ENCODE data around the gene CYP27B1.
A peak's percentile ranks its signal among the peaks of the same experiment; 100 is the strongest.

The CYP27B1 gene

DNA sequence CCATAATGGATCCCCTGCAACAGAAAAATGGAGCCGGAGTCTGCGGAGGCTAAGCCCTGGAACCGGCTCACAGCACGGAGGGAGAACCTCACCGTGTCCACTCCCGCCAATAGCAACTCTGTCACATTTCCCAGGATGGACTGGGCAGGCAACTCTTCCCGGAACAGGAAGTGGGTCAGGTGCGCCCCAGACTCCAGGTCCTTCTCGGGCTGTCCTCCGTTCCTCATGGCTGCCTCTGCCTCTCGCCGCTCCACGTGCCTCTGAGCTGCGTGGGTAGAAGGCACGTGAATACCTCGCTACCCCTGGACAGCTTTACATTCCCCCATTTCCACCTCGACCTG, 2.2 kb downstream of the CYP27B1 start:
- TF ChIP-seq, protein P1, sequence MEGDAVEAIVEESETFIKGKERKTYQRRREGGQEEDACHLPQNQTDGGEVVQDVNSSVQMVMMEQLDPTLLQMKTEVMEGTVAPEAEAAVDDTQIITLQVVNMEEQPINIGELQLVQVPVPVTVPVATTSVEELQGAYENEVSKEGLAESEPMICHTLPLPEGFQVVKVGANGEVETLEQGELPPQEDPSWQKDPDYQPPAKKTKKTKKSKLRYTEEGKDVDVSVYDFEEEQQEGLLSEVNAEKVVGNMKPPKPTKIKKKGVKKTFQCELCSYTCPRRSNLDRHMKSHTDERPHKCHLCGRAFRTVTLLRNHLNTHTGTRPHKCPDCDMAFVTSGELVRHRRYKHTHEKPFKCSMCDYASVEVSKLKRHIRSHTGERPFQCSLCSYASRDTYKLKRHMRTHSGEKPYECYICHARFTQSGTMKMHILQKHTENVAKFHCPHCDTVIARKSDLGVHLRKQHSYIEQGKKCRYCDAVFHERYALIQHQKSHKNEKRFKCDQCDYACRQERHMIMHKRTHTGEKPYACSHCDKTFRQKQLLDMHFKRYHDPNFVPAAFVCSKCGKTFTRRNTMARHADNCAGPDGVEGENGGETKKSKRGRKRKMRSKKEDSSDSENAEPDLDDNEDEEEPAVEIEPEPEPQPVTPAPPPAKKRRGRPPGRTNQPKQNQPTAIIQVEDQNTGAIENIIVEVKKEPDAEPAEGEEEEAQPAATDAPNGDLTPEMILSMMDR (IDR thresholded peaks at IDR 0.05; ENCODE audit: borderline replicate concordance, control extremely low read depth, extremely low read depth, insufficient read depth, missing control alignments), result no peak
- in situ Hi-C loops (cut with MboI; ENCODE audit: low sequenced_read_pairs, unreplicated experiment), result no loop called here
- DNase-seq (ENCODE audit: low spot score), result no peak

DNA sequence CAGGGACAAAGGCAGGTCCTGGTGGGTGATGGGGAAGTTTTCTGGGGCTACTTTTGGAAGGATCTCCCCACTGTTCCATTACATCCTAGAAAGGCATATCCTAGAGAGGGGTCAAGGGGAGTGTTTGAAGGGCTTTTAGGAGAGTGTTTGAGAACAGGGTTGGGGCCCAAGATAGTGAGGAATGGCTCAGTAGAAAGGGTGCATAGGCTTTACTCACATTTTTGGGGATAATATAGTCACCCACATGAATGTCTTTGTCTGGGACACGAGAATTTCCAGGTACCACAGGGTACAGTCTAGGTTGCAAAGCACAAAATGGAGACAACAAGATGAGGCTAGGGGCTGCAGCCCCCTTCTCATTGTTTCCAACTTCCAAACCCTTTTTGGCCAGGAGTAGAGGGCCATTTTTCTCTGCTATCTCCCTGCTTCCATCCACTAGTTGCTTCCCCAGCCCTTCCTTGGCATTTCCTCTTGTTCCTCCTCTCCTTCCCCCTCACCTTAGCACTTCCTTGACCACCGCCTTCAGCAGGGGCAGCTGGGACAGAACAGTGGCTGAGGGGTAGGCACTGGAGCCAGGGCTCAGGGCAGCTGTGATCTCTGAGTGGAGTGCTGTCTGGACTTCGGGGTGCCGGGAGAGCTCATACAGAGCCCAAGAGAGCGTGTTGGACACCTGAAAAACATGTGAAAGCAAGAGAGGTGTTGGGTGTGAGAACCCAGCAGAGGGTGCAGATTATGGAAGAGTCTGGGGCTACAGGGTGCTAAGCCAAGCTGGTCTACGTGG, 2.8 kb downstream of the CYP27B1 start:
- in situ Hi-C loops (cut with MboI; ENCODE audit: low sequenced_read_pairs, unreplicated experiment), result no loop called here
- TF ChIP-seq, protein P1 (IDR thresholded peaks at IDR 0.05; ENCODE audit: borderline replicate concordance, control extremely low read depth, extremely low read depth, insufficient read depth, missing control alignments), result no peak
- DNase-seq (ENCODE audit: low spot score), result no peak

DNA sequence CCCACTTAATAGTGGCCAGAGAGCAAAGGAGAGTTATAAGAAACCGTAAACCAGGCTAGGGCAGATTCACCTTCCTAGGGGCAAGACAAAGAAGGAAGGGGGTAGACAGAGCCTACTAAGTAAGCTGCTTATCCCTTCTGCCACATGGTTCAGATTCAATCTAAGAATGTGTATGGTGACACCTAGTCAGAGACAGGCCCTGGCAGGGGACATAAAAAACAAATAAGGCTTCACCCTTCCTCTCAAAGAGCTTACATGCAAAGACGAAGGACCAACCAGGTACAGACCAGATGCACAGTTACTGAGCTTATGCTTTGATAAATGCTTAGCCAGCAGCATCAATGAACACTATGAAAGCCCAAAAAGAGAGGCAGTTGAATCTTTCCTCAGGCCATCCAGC, 4.4 kb downstream of the CYP27B1 start:
- in situ Hi-C loops (cut with MboI; ENCODE audit: low sequenced_read_pairs, unreplicated experiment), result no loop called here
- no peak for DNase-seq (ENCODE audit: low spot score)
- TF ChIP-seq, protein P1 (IDR thresholded peaks at IDR 0.05; ENCODE audit: borderline replicate concordance, control extremely low read depth, extremely low read depth, insufficient read depth, missing control alignments), result no peak

DNA sequence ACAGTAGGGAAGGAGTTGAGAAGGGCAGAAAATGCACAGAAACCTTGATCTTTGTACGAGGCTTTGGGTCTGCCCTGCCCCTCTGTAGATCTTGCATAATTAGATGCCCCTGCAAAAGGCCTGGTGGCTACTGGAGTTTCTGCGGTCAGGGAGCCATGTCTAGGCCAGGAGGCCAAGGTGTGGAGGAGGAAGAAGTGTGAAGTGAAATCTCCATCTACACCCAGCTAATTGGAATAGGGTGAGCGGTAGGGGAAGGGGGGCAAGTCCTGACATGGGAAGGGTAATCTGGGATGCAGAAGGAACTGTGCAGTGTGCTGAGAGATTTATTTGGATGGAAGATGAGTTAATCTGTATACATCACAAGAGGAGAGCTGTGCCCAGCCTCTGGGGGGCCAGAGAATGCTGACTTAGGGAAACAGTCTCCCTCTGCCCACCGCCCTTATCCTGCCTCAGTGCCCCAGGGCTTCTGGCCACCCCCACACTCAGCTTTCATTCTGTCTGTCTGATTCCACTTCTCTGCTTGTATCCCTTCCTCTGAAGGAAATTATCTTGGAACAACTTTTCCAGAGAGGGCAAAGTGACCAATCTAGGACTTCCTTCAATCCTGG, 5.4 kb downstream of the CYP27B1 start:
- TF ChIP-seq, protein P1 (IDR thresholded peaks at IDR 0.05; ENCODE audit: borderline replicate concordance, control extremely low read depth, extremely low read depth, insufficient read depth, missing control alignments), result no peak
- in situ Hi-C loops (cut with MboI; ENCODE audit: low sequenced_read_pairs, unreplicated experiment), result no loop called here
- DNase-seq (ENCODE audit: low spot score), result no peak

DNA sequence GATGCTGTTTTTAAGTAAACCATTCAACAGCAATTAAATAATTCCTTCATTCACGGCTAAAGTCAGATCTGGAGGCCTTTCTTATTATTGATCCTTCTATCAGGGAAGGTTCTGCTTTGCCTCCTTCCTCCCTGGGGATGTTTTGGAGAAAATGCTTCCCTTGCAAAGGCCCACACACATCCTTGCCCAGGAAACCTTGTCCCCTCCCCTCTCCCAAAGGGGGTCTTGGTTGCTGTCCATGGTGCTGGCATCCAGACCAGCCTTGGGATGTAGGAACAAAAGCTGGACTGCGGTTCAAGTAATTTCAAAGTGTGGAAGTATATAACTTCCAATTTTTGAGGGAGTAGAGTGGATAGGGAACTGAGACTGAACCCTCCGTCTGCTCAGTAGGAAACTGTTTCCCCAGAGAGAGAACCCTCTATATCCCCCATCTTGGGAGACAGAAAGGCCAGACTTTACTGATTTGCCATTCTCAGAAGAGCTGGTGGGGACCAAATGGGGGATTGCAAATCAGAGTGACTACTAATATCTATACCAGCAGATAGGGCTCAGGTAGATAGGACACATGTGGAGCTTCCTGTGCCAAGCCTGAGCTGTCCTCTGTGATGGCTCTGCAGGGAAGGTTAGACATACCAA, 6.4 kb downstream of the CYP27B1 start:
- in situ Hi-C loops (cut with MboI; ENCODE audit: low sequenced_read_pairs, unreplicated experiment), result no loop called here
- DNase-seq (ENCODE audit: low spot score), result no peak
- TF ChIP-seq, protein P1 (IDR thresholded peaks at IDR 0.05; ENCODE audit: borderline replicate concordance, control extremely low read depth, extremely low read depth, insufficient read depth, missing control alignments), result no peak

DNA sequence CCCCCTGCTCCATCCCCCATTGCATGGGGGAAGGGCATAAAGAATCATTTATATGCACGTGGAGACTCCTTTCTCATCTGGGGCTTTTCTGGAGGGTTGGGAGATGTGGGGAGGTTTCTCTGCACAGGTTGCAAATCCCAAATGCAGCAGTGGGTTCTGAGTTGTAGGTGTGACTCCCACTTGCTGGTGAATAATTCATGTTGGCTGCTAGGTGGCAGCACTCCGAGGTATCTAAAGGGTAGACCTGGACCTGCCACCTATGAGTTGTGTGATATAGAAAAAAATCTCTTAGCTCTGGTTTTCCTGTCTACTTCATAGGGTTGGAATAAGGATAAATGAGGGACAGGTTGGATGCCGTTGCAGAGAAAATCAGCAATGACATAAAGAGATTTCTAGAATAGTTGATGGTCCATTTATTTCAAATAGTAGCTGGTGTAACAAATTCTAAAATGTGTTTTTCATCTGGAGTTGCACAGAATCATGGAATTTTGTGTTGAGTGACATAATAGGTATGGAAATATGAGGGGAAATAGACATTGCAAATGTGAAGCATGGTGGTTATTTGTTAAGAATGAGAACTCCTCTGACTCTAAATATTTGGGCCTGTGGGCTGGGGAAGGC, 7.4 kb downstream of the CYP27B1 start:
- DNase-seq (ENCODE audit: low spot score), result no peak
- in situ Hi-C loops (cut with MboI; ENCODE audit: low sequenced_read_pairs, unreplicated experiment), result no loop called here
- TF ChIP-seq, protein P1 (IDR thresholded peaks at IDR 0.05; ENCODE audit: borderline replicate concordance, control extremely low read depth, extremely low read depth, insufficient read depth, missing control alignments), result peak; percentile 36

Measured in GM13976 (cell line).